Measurements from ENCODE around the gene IRAK4.

Gene IRAK4

DNA sequence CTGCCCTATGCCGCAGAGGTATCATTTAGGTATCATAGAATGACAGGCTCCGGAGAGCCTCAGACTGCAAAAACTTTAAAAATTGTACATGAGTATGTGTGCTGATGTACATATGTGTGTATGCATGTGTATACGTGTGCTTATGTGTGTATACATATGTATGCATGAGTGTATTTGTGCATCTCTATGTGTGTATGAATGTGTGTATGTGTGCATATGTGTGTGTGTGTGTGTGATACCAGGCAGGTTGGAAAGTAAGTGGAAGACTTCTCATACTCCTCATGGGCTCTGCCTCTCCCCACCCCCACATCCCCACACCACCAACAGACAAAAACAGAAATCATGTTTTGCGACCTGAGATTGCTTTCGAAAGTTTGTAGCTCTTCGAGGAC, 76.5 kb downstream of the IRAK4 start:
- H3K4me3 Mint-ChIP-seq = peak overlapping the region; percentile 86 to 88
- DNase-seq (no peak), ATAC-seq (replicated peaks) (peak; percentile 11 to 21)
- peaks cover 0 to 3% of the 10 kb centered on the region in 2 donors for H3K27me3 Mint-ChIP-seq
- H3K27ac Mint-ChIP-seq = peak overlapping the region; percentile 84
- H3K4me1 Mint-ChIP-seq = peaks cover 12 to 31% of the 10 kb centered on the region in 2 donors
- H3K9me3 Mint-ChIP-seq = no peaks in the 10 kb centered on the region
- peaks cover 0 to 4% of the 10 kb centered on the region in 2 donors for H3K36me3 Mint-ChIP-seq

DNA sequence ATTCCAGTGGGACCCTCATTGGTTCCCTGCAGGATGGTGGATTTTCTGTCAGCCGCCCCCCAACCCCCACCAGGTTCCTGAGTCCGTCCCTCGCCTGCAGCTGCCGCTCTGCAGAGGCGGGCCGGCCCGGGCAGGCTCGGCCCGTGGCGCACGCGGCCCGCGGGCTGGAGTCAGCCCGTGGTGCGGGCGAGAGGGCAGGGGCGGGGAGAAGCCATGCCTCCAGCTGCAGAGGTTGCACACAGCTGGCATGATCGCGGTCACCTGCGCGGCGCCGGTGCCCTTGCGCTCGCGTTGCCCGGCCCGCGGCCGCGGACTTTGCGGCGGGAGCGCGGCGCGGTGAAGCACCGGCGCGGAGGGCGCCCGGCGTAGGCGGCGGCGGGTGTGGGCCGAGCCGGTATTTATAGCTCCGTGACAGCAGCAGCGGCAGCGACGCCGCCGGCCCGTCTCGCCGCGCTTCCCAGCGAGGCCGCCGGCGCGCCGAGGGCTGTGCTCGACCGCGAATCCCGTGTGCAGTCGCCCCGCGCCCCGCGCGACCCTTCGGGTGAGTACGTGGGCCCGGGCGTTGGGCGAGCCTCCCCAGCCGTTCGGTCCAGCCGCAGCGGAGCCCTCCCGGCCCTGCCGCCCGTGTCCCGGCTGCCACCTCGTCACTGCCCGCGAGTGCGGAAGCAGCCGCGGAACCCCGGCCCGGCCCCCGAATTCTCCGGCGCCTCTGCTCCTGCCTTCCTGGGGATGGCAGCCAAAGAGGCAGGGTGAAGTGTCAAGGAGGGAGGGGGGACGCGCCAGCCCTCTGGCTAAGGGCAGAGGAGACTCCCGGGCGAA, 77.1 kb downstream of the IRAK4 start, which contains the start of gene TMEM117:
Gene TMEM117 (plus strand): TSS at position 426 of the 819 bp plus-strand sequence.
- peaks cover 0 to 4% of the 10 kb centered on the region in 2 donors for H3K36me3 Mint-ChIP-seq
- H3K9me3 Mint-ChIP-seq = no peaks in the 10 kb centered on the region
- peak within 1 kb of the TSS; percentile 84 for H3K27ac Mint-ChIP-seq
- DNase-seq (peak; percentile 52), ATAC-seq (replicated peaks) (peak; percentile 81 to 83)
- peaks cover 0 to 3% of the 10 kb centered on the region in 2 donors for H3K27me3 Mint-ChIP-seq
- H3K4me1 Mint-ChIP-seq = peaks cover 12 to 31% of the 10 kb centered on the region in 2 donors
- H3K4me3 Mint-ChIP-seq = peak within 1 kb of the TSS; percentile 86 to 88

- DNase-seq (no peak), ATAC-seq (replicated peaks) (peak; percentile 44 to 53)
- Mint-ChIP-seq H3K27me3 (peaks cover 0 to 3% of the 10 kb centered on the region in 2 donors), H3K9me3 (no peaks in the 10 kb centered on the region), H3K4me3 (peak overlapping the region; percentile 86 to 88), H3K4me1 (peaks cover 12 to 31% of the 10 kb centered on the region in 2 donors), H3K27ac (peak overlapping the region; percentile 61), H3K36me3 (peaks cover 0 to 4% of the 10 kb centered on the region in 2 donors)
Measured at GRCh38 chr12:43836475-43836989, 77.8 kb downstream of the IRAK4 start.
